HepG2 (cell line): ENCODE results near the gene CASP5.

Experiments
- CAMTA2 ChIP-seq: sonication (generic); formaldehyde crosslinking; IDR thresholded peaks from 2 replicates; pipeline ENCODE4 v1.4.0; 2020; ENCODE audit warnings: mild to moderate bottlenecking, missing genetic modification reagents, borderline replicate concordance
- CTCF ChIP-seq: sonication (generic); formaldehyde crosslinking; IDR thresholded peaks from 2 replicates; pipeline ENCODE4 v1.5.0; 2020; ENCODE audit warnings: mild to moderate bottlenecking, missing genetic modification reagents, moderate library complexity
- SKIL ChIP-seq: sonication (generic); formaldehyde crosslinking; IDR thresholded peaks from 2 replicates; pipeline ENCODE4 v1.8.0; 2022; ENCODE audit warnings: missing genetic modification reagents, mild to moderate bottlenecking, moderate library complexity, borderline replicate concordance

GRCh38 chr11:105000167-105000566 is 22.8 kb downstream of the CASP5 start:
- TF ChIP-seq SKIL (CRISPR knock-in tag) (no peak), CTCF (CRISPR knock-in tag) (no peak), CAMTA2 (CRISPR knock-in tag) (no peak)
